ENCODE data around the gene FLOT1. TPM values are rescaled to one million over a fixed set of nuclear protein-coding genes. Genes with fewer than 3 reads are reported as not detected.

FLOT1 gene, protein sequence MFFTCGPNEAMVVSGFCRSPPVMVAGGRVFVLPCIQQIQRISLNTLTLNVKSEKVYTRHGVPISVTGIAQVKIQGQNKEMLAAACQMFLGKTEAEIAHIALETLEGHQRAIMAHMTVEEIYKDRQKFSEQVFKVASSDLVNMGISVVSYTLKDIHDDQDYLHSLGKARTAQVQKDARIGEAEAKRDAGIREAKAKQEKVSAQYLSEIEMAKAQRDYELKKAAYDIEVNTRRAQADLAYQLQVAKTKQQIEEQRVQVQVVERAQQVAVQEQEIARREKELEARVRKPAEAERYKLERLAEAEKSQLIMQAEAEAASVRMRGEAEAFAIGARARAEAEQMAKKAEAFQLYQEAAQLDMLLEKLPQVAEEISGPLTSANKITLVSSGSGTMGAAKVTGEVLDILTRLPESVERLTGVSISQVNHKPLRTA
- 170 and 172 TPM in 2 replicates for total RNA-seq (2014; rRNA removed; shearing (Covaris generic))

DNA sequence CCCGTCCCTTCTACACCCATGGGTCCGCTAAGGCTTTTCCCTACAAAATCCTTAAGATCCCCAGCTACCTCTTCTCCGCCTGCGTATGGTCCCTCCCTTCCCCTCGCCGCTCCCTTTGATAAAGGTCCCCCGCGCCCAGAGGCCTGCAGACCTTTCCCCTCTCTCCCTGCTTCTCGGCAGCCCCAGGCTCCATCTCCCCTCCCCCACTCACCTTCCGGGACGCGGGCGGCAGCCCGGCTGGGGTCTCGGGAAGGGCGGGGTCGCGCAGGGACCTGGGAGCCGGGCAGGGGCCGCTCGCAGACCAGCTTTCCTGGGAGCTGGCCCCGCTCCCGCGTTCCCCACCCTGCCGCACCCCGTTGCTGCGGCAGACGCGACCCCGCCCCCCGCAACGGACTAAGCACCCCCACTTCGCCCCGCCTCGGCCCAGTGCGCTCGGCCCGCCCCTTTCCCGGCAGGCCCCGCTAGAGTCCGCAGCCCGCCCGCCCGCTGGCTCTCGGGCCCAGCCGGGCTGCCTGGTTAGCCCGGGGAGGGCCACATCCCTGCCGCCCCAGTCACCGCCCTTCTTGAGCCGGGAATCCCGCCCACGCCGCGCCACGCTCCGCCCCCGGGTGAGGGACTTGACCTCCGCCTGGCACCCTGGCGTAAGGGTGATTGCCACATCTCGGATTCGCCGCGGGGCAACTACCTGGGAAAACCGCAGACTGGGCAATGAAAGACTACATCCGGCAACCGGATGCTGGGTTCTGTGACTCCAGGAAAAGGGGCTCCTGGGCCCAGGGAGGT, at the start of gene FLOT1:
Gene FLOT1 (minus strand): TSS at position 372 of the 783 bp plus-strand sequence. CDS start 498 bp downstream, outside the sequence.
- in situ Hi-C loops (cut with HindIII; ENCODE audit: low sequenced_read_pairs) = no loop called here
- peak; percentile 91 for DNase-seq (ENCODE audit: low spot score)

DNA sequence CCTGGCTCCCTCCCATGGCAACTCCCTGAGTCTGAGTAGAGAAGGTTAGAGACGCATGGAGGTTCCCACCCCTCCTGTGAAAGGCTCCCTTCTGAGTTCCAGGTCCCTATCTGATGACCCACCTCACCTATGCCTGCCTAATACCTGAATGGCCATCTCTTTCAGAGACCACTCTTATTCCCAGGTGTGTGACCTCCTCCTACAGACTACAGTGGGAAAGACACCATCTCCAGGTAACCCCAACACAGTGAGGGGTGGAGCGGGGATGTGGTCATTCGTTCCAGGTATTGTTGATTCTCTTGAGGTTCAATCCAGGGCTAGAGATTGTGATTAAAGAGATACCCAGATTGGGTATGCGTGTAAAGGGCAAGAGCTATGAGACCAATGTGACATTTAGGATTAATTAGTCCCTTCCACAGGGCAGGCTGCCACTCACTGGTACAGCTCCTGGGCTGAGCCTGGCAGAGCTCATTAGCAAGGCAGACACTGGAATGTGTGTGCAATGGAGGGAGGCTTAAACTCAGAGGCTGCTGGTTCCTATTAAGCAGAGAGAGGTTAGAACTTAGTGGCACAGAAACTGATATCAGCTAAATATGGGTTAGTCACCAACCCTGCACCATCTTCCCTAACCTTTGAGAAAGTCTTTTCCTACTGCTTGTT, 48.4 kb upstream of the FLOT1 start:
- in situ Hi-C loops (cut with HindIII; ENCODE audit: low sequenced_read_pairs) = no loop called here
- DNase-seq (ENCODE audit: low spot score) = no peak

DNA sequence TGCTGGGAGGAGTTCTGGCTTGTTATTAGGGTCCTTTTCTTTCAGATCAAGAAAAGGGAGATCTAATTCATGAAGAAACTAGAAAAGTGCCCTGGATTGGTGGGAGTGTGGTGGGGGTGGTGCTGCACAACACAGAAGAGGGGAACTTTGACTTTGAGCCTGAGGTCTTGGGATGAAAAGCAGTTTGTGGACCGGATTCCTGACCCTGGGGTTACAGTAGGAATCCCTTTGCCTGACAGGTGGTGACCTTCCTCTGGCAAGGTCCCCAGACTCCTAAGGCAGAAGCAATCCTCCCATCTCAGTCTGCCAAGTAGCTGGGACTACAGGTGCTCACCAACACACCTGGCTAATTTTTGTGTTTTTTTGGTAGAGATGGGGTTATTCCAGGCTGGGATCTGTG, 47.1 kb upstream of the FLOT1 start:
- in situ Hi-C loops (cut with HindIII; ENCODE audit: low sequenced_read_pairs) = no loop called here
- no peak for DNase-seq (ENCODE audit: low spot score)

DNA sequence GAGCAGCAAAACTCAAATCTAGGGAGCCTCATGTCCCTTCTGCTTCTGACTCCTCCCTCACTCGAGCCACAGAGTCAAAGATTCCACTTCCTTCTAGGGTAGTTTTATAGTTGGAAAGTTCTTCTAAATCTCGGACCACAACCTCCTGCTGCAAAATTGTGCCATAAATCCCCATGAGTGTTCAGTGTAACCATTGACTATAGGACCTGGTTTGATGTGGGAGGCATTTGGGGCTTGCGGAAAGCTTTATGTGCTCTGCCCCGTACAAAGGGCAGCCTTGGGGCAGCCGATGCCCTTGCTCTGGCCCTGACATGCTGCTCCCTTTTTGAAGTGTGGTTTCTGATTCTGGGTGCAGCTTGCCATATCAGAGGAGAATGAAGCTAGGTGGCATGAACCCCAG, 45.5 kb upstream of the FLOT1 start:
- DNase-seq (ENCODE audit: low spot score) = no peak
- in situ Hi-C loops (cut with HindIII; ENCODE audit: low sequenced_read_pairs) = no loop called here

DNA sequence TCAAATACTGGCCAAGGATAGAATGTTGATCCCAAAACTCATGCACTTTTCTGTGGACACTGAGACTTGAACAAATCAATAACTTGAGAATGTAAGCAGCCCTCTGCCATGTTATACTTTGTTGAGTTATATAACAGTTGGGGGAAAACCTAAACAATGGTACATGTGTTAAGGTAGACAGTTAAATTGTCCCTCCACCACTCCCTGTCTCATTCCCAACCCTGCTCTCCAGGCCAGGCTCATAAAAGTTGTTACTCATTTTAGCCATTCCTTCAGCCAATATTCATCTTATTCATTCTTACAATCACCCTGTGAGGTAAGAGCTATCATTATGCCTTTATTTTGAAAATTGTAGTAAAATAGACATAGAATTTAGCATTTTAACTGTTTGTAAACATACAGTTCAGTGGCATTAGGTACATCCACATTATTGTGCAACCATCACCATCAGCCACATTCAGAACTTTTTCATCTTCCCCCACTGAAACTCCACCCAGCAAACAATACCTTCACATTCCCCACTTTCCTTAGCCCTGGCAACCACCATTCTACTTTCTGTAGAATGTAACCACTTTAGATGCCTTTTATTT, 40.0 kb upstream of the FLOT1 start:
- DNase-seq (ENCODE audit: low spot score) = no peak
- in situ Hi-C loops (cut with HindIII; ENCODE audit: low sequenced_read_pairs) = no loop called here

DNA sequence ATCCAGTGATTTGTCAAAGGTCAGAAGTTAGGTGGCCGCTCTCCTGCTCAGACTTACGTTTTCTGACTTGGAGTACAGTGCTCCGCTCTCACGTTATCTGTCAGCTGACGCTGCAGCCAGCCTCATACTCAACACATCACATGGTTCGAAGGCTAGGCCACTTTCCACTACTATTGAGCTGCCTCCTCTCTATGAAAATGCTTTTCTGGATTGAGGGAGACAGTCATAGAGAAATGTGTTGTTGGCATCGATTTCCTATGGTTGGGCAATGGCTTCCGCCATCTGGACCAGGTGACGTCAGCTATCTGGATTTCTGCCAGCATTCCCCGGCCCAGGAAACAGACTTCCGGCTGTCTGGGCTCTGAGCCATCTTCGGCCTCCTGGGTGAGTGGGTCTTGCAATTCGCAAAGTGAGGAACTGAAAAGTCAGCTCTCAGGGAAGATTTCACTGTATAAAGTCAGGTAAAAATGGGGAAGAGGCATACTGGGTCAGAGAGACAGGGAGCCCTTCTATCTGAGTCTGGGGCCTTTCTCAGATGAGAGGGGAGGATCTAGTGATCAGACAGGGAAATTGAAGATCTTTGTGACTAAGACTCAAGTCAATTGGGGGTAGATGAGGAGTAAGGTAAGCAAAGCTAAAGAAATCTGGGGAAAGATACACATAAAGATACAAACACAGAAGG, 39.4 kb upstream of the FLOT1 start:
- in situ Hi-C loops (cut with HindIII; ENCODE audit: low sequenced_read_pairs) = no loop called here
- peak; percentile 94 for DNase-seq (ENCODE audit: low spot score)

DNA sequence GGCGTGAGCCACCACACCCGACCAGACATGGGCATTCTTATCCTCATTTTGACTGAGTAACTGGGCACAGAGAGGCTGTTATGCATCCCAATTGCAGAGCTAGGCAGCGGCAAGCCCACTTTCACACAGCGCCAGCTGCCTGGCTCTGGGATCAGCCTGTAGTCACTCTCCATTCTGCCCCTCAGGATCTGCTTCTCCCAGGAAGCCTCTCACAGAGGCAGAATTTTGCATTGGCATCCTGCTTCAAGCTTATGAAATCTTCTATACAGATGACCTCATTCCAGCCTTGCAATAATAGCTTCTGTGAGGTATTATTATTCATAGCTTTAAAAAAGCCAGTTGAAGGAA, 38.9 kb upstream of the FLOT1 start:
- no peak for DNase-seq (ENCODE audit: low spot score)
- in situ Hi-C loops (cut with HindIII; ENCODE audit: low sequenced_read_pairs) = no loop called here

DNA sequence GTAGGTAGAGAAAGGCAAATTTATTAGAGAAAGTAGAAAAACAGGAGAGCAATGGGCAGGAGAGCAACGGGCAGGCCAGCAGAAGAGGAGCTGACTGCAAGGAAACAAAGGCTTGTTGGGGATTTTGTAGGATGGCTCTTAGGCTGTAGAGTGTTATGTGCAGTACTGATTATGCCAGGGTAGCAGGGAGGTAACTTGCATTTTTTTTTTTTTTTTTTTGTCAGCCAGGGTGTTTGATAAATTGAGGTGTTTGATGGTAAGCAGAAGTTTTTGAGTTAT, 38.1 kb upstream of the FLOT1 start:
- in situ Hi-C loops (cut with HindIII; ENCODE audit: low sequenced_read_pairs) = no loop called here
- DNase-seq (ENCODE audit: low spot score) = no peak

DNA sequence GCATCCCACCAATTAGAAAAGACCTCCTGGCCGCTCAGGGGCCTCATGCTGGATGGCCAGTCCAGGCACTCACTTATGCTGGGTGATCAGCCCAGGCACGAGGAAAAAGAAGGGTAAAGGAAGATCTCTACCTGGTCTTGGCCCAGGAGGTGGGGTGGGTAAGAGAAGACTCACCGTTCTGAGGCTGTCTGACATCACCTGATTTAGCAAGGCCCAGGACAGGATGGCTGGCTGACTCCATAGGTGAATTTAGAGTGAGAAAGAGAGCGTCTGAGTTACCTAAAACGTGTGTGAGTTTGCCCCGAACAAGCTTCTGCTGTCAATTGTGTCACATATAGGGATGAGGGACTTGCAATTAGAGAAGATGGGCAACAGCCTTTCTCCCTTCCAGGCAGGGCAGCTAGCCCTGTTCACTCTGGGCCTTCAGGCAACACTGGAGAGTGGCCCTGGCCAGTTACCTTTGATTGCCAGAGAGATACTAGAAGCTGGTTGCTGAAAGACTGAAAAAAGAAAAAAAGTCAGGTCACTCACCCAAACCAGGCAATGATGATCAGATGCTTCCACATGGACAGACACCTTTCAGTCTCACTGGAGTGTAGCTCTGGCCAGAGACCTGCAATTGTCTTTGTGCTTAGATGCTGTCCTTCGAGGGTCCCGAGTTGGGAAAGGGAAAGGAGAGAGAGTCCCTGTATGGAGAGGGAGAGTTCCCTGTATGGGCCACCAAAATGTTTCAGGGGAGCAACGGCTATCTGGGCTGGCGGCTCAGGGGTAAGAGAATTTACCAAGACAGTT, 37.6 kb upstream of the FLOT1 start:
- in situ Hi-C loops (cut with HindIII; ENCODE audit: low sequenced_read_pairs) = no loop called here

DNA sequence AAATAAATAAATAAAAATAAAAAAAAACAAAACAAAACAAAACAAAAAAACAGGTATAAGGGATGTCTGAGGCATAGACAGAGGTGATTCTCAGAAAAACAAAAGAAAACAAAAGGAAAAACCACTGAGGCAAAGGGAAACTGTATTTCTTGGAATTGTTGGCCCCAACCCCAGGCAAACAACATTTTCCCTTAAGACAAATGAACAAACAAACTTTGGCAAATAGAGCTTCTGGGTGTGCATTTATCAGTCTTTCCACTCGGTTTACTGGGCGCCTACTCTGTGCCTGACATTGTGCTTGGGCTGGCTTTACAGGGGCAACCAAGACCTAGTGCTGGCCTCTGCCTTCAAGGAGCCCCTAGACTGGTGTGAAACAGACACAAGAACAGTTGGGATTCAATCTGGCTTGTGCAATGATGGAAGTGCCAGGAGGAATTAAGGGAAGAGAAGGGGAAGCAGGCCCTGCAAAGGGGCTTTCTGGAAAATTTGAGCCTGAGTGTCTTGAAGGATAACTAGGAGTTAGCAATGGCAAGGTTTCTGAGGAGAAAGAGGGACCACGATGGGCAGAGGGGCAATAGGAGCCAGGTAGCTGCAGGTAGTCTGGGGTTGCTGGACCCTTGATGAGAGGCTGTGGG, 35.6 kb upstream of the FLOT1 start:
- in situ Hi-C loops (cut with HindIII; ENCODE audit: low sequenced_read_pairs) = no loop called here
- DNase-seq (ENCODE audit: low spot score) = no peak

More for the DNA sequence above, 37.6 kb upstream of the FLOT1 start:
- no peak for DNase-seq (ENCODE audit: low spot score)

DNA sequence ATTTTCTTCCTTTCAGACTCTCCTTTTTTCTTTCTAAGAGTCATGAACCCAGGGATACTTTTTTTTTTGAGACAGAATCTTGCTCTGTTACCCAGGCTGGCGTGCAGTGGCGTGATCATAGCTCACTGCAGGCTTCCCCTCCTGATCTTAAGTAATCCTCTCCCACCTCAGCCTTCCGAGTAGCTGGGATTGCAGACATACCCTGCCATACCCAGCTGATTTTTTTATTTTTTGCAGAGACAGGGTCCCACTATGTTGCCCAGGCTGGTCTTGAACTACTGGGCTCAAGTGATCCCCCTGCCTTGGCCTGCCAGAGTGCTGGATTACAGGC, 34.6 kb upstream of the FLOT1 start:
- in situ Hi-C loops (cut with HindIII; ENCODE audit: low sequenced_read_pairs) = no loop called here
- no peak for DNase-seq (ENCODE audit: low spot score)

DNA sequence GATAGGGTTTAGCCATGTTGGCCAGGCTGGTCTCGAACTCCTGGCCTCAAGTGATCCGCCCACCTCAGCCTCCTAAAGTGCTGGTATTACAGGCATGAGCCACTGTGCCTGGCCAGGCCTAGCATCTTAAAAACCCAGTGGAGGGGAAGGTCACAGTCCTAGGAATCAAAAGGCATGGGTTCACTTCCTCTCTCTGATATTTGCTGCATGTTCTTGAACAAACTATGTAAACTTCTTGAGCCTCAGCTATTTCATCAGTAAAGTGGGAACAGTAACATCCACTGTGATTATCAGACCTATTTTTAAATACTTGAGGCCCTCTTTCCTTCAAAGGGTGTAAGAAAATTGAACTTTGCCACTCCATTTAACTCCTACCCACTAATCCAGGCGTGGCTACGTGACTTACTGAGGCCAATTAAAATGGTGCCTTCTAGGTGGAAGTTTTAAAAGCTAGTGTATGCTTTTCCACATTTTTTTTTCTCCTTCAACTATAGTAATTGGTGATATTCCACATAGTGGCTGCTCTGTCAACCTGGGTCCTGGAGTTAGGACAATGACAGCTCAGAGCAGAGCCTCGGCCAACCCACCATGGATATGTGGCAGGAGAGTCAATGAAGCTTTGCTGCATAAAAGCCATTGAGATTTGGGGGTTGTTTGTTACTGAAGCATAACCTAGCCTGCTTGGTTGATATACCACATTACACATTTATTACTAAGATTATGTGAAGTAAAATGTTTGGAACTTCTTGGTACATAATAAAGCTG, 34.1 kb upstream of the FLOT1 start:
- in situ Hi-C loops (cut with HindIII; ENCODE audit: low sequenced_read_pairs) = no loop called here
- no peak for DNase-seq (ENCODE audit: low spot score)

DNA sequence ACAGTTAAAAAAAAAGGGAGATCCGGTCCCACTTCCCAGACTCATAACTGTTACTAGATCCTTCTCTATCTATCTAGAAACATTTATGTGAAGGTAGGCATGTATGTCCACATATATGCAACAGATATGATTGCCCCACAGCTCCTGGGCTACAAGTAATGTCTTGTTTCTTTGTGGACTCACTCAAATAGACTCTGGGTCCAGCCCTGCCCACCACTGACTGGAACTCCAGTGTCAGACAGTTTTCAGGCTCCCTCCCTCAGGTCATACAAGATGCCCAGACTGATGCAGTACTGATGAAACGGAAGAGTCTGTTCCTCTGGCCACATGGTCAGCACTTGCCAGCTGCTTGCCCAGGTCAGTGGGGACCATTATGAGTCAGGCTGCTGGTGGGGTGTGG, 32.6 kb upstream of the FLOT1 start:
- in situ Hi-C loops (cut with HindIII; ENCODE audit: low sequenced_read_pairs) = no loop called here

DNA sequence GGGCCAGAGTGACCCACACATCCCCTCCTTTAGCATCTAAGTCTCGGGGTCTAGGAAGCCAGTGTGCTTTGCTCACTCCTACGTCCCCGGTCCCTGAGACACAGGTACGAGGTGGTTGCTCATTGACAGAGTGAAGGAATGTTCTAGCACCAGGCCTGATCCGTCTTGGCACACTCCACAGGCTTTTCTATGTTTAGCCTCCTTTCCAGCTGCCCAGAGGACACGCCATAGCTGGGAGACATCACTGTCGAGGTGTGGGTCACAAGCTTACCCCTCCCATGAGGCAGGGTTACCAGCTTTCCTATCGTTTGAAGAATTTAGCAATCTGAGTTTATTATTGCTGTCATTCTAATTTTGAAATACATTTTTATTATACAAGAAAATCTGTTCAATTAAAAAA, 32.2 kb upstream of the FLOT1 start:
- in situ Hi-C loops (cut with HindIII; ENCODE audit: low sequenced_read_pairs) = no loop called here
- no peak for DNase-seq (ENCODE audit: low spot score)

More for the DNA sequence above, 32.6 kb upstream of the FLOT1 start:
- DNase-seq (ENCODE audit: low spot score) = no peak

DNA sequence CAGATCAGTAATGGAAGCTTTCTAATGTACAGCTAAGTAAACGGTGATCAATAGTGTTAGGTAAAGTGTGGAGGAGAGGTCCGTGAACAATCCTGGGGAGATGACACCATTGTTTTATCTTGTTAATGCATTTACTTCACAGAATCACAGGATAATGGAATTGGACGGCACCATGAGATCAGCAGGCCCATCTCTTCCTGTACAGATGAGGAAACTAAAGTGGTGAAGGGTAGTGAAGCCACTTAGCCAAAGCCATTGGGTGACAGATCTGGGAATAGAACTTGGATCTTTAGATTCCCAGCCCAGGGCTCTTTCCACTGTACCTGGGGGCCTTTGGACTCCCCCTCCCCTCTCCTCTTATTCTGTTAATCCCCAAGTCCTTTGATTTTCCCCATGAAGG, 28.1 kb upstream of the FLOT1 start:
- DNase-seq (ENCODE audit: low spot score) = no peak
- in situ Hi-C loops (cut with HindIII; ENCODE audit: low sequenced_read_pairs) = no loop called here

DNA sequence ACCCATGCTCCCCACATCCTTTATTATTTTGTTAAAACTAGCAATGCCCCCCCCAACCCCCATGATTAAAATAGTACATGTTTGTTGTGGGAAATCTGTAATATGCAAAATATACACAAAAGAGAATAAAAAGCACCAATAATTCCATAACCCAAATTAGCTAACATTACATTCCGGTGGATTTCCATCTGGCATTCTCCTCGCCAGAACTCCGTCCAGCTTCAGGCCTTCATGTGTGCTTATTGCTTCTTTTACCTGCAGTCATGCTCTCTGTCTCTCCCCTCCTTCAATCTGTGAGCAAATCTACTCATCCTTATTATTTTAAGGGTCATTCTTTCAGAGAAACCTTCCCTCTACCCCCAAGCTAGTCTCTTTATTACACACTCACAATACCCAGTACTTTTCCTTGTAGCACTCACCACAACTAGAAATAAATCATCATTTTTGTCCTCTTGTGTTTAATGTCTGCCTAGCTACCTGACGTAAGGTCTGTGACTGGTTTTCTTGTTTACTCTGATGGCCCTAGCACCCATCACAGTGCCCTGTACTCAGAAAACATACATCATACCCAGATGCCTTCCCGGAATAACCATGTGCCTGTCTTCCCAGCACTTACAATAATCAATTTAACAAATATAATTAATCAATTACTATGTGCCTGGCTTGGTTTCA, 27.5 kb upstream of the FLOT1 start:
- in situ Hi-C loops (cut with HindIII; ENCODE audit: low sequenced_read_pairs) = no loop called here

More for the DNA sequence above, 27.5 kb upstream of the FLOT1 start:
- no peak for DNase-seq (ENCODE audit: low spot score)

Data from G401 (cell line).